ENCODE results near the gene TRAPPC13. TPM values are rescaled to one million over a fixed set of nuclear protein-coding genes. Genes with fewer than 3 reads are reported as not detected.

Gene TRAPPC13
- total and polyA plus RNA-seq, 4 donors = 6.8 to 11.2 (median 9.8) TPM

DNA sequence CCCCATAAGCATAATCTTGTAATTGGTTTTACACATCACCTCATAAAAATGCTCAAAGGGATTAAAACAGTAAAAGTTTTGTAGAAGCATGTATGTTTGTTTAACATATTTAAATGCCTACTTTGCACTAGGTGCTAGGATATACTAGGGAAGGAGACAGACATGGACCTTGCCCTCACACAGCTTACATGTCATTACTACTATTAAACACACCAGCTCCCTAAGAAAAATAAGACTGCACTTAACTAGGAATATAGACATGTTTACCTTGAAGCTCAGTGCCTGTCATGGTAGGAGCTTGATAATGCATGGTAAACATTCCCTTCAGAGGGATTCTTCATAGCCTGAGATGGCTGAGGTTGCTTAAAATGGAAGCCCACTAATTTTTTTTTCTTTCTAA is 6.2 kb downstream of the TRAPPC13 start:
- Histone ChIP-seq H3K27me3 (ENCODE audit: control insufficient read depth in 4 of 4, insufficient read depth in 4 of 4, low read length in 3 of 4) (no peaks in the 10 kb centered on the region), H3K4me1 (ENCODE audit: control insufficient read depth in 4 of 4, insufficient read depth in 4 of 4, low read length in 3 of 4) (peaks cover 2 to 5% (median 4%) of the 10 kb centered on the region in 4 donors), H3K9me3 (ENCODE audit: control insufficient read depth in 4 of 4, low read length in 3 of 4) (no peaks in the 10 kb centered on the region), H3K4me3 (ENCODE audit: low read depth in 1 of 3, low read length in 3 of 3) (no peak overlapping the region), H3K9ac (ENCODE audit: low read depth in 1 of 2, low read length in 2 of 2) (no peak overlapping the region), H3K27ac (ENCODE audit: low read depth in 1 of 2, low read length in 2 of 2) (no peak overlapping the region), H3K36me3 (ENCODE audit: control insufficient read depth in 4 of 4, insufficient read depth in 3 of 4, low read depth in 1 of 4, low read length in 3 of 4) (peaks cover 0 to 9% (median 2%) of the 10 kb centered on the region in 4 donors)
- TF ChIP-seq RXRA (IDR thresholded peaks at IDR 0.05) = no peak
- no peak for TF ChIP-seq NR2F2 (IDR thresholded peaks at IDR 0.05)
- no peak for TF ChIP-seq CTCF (IDR thresholded peaks at IDR 0.05; ENCODE audit: low read depth, low read length, missing input control)
- no peak for TF ChIP-seq JUND (IDR thresholded peaks at IDR 0.05)
- no peak for TF ChIP-seq REST (IDR thresholded peaks at IDR 0.05)
- TF ChIP-seq ATF3 (IDR thresholded peaks at IDR 0.05) = no peak
- no peak for TF ChIP-seq SP1 (IDR thresholded peaks at IDR 0.05)
- TF ChIP-seq FOXA2 (IDR thresholded peaks at IDR 0.05) = no peak
- no peak for TF ChIP-seq ZBTB33 (IDR thresholded peaks at IDR 0.05)
- no peak for TF ChIP-seq MAX (IDR thresholded peaks at IDR 0.05)
- no peak for TF ChIP-seq EGR1 (IDR thresholded peaks at IDR 0.05; ENCODE audit: low read depth in 2 of 2)
- TF ChIP-seq HNF4G (IDR thresholded peaks at IDR 0.05) = no peak
- no peak for TF ChIP-seq RAD21 (IDR thresholded peaks at IDR 0.05)
- DNase-seq (ENCODE audit: low spot score) = no peak

DNA sequence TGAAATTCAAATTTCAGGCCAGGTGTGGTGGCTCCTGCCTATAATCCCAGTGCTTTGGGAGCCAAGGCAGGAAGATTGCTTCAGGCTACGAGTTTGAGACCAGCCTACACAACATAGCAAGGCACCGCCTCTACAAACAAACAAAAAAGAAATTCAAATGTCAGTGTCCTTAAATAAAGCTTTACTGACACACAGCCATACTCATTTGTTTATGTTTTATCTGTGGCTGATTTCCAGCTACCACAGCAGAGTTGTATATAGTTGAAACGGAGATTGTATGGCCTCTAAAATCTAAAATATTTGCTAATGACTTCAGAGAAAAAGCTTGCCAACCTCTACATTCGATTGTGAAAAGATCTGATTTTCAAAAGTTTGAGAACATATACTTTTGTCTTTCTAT is 15.4 kb downstream of the TRAPPC13 start:
- H3K4me3 ChIP-seq (ENCODE audit: low read depth in 1 of 3, low read length in 3 of 3) = no peak overlapping the region
- no peaks in the 10 kb centered on the region for H3K4me1 ChIP-seq (ENCODE audit: control insufficient read depth in 4 of 4, insufficient read depth in 4 of 4, low read length in 3 of 4)
- TF ChIP-seq FOXA1 (IDR thresholded peaks at IDR 0.05) (no peak), NR2F2 (IDR thresholded peaks at IDR 0.05) (no peak), REST (IDR thresholded peaks at IDR 0.05) (no peak), EGR1 (IDR thresholded peaks at IDR 0.05; ENCODE audit: low read depth in 2 of 2) (no peak), JUND (IDR thresholded peaks at IDR 0.05) (no peak), HNF4G (IDR thresholded peaks at IDR 0.05) (no peak), CTCF (IDR thresholded peaks at IDR 0.05; ENCODE audit: low read depth, low read length, missing input control) (no peak), YY1 (IDR thresholded peaks at IDR 0.05) (no peak), RXRA (IDR thresholded peaks at IDR 0.05) (no peak), RAD21 (IDR thresholded peaks at IDR 0.05) (no peak), TAF1 (conservative IDR thresholded peaks at IDR 0.05) (no peak)
- no peak for DNase-seq (ENCODE audit: low spot score)
- H3K27ac ChIP-seq (ENCODE audit: low read depth in 1 of 2, low read length in 2 of 2) = no peak overlapping the region
- WGBS = 97% methylated on average over 4 of the region's 4 CpGs
- H3K9ac ChIP-seq (ENCODE audit: low read depth in 1 of 2, low read length in 2 of 2) = no peak overlapping the region
- peaks cover 1 to 17% (median 8%) of the 10 kb centered on the region in 4 donors for H3K36me3 ChIP-seq (ENCODE audit: control insufficient read depth in 4 of 4, insufficient read depth in 3 of 4, low read depth in 1 of 4, low read length in 3 of 4)
- H3K27me3 ChIP-seq (ENCODE audit: control insufficient read depth in 4 of 4, insufficient read depth in 4 of 4, low read length in 3 of 4) = no peaks in the 10 kb centered on the region
- no peaks in the 10 kb centered on the region for H3K9me3 ChIP-seq (ENCODE audit: control insufficient read depth in 4 of 4, low read length in 3 of 4)
